GM23248 (cell line): ENCODE data around the gene OR2W1. TPM values are rescaled to one million over a fixed set of nuclear protein-coding genes. Genes with fewer than 3 reads are reported as not detected.

Experiments used
- DNase-seq: peaks from one replicate; pipeline ENCODE4 v3.0.0-alpha.2; 2015
- H2AFZ ChIP-seq: fragments of 200-600 bp; sonication (generic); 2 replicates; pipeline ENCODE4 v1.6.1; 2016; ENCODE audit warnings: antibody characterized with exemption
- H3F3A ChIP-seq: fragments of 200-600 bp; sonication (generic); 2 replicates; pipeline ENCODE4 v1.6.1; 2016; ENCODE audit warnings: mild to moderate bottlenecking, antibody characterized with exemption, mixed run types; ENCODE audit not compliant: insufficient read depth
- H3K27ac ChIP-seq: fragments of 200-600 bp; sonication (generic); 2 replicates; pipeline ENCODE4 v1.5.1; 2016; ENCODE audit warnings: mild to moderate bottlenecking
- H3K27me3 ChIP-seq: fragments of 200-600 bp; sonication (generic); replicated peaks from 2 replicates; pipeline ENCODE4 v1.6.1; 2016; ENCODE audit warnings: mild to moderate bottlenecking; ENCODE audit not compliant: insufficient read depth
- H3K36me3 ChIP-seq: fragments of 200-600 bp; sonication (generic); 2 replicates; pipeline ENCODE4 v1.6.1; 2016; ENCODE audit warnings: low read depth, mild to moderate bottlenecking
- H3K4me1 ChIP-seq: fragments of 200-600 bp; sonication (generic); 2 replicates; pipeline ENCODE4 v1.6.1; 2016; ENCODE audit warnings: mild to moderate bottlenecking; ENCODE audit not compliant: insufficient read depth
- H3K4me2 ChIP-seq: fragments of 200-600 bp; sonication (generic); one replicate; pipeline ENCODE4 v1.6.1; 2016; ENCODE audit warnings: mild to moderate bottlenecking; ENCODE audit not compliant: unreplicated experiment
- H3K4me3 ChIP-seq: fragments of 200-600 bp; sonication (generic); 2 replicates; pipeline ENCODE4 v1.5.1; 2016; ENCODE audit warnings: mild to moderate bottlenecking
- H3K79me2 ChIP-seq: fragments of 200-600 bp; sonication (generic); 2 replicates; pipeline ENCODE4 v1.6.1; 2016; ENCODE audit warnings: mild to moderate bottlenecking; ENCODE audit not compliant: insufficient read depth
- H3K9ac ChIP-seq: fragments of 200-600 bp; sonication (generic); 2 replicates; pipeline ENCODE4 v1.6.1; 2016; ENCODE audit warnings: mild to moderate bottlenecking
- H3K9me2 ChIP-seq: fragments of 200-600 bp; sonication (generic); 2 replicates; pipeline ENCODE4 v1.6.1; 2016; ENCODE audit warnings: mixed run types, mild to moderate bottlenecking, moderate library complexity; ENCODE audit not compliant: insufficient read depth
- H3K9me3 ChIP-seq: fragments of 200-600 bp; sonication (generic); one replicate; pipeline ENCODE4 v1.6.1; 2017; ENCODE audit warnings: low read depth
- H4K20me1 ChIP-seq: fragments of 200-600 bp; sonication (generic); 2 replicates; pipeline ENCODE4 v1.6.0; 2016; ENCODE audit not compliant: insufficient read depth
- EZH2 ChIP-seq: fragments of 200-600 bp; sonication (generic); IDR thresholded peaks from 2 replicates; pipeline ENCODE4 v1.6.1; 2018; ENCODE audit warnings: antibody characterized with exemption, mild to moderate bottlenecking; ENCODE audit not compliant: insufficient read depth, poor library complexity, severe bottlenecking
- EZH2phosphoT487 ChIP-seq: fragments of 200-600 bp; sonication (generic); IDR thresholded peaks from 2 replicates; pipeline ENCODE4 v1.6.1; 2018; ENCODE audit warnings: antibody characterized with exemption, moderate library complexity, mild to moderate bottlenecking, low read depth; ENCODE audit not compliant: insufficient read depth
- WGBS, 2 experiments: methylation state at CpG; one replicate each; pipeline ENCODE4 v1.1.6; 2015 to 2017; ENCODE audit warnings: low lambda C conversion rate in 2 of 2, low coverage in 1 of 2; ENCODE audit errors: missing lambda C conversion rate in 2 of 2; 5-methylcytosine and 5-hydroxymethylcytosine counted together
- in situ Hi-C: fragments of 300-500 bp; cut with MboI; formaldehyde crosslinking; loops from 2 replicates; pipeline ENCODE4 v1.15.0; 2020
- polyA plus RNA-seq: library from polyadenylated mRNA; unstranded; fragments of >200 nt; fragmentation: Nextera tagmentation; extraction: Ambion mirVana; gene quantifications from 2 replicates; pipeline ENCODE4 v1.2.1, GENCODE V29; 2016
- total RNA-seq: library from RNA; depleted of rRNA; stranded (reverse); fragments of >200 nt; shearing (Covaris generic); gene quantifications from 2 replicates; pipeline ENCODE4 v1.2.3, GENCODE V29; 2014

The OR2W1 gene
- total and polyA plus RNA-seq, 2 experiments from 2014 or later = not detected

- H3K36me3 ChIP-seq = no peaks in the 10 kb centered on the region
- H3K4me2 ChIP-seq = no peak overlapping the region
- in situ Hi-C loops = no loop called here
- H3K4me3 ChIP-seq = no peak overlapping the region
- no peak overlapping the region for H2AFZ ChIP-seq
- no peaks in the 10 kb centered on the region for H3K9me3 ChIP-seq
- no peaks in the 10 kb centered on the region for H4K20me1 ChIP-seq
- DNase-seq = no peak
- TF ChIP-seq EZH2phosphoT487 (no peak), EZH2 (no peak)
- H3K4me1 ChIP-seq = no peaks in the 10 kb centered on the region
- H3F3A ChIP-seq = no peaks in the 10 kb centered on the region
- no peaks in the 10 kb centered on the region for H3K79me2 ChIP-seq
- H3K9ac ChIP-seq = no peak overlapping the region
- no peak overlapping the region for H3K27ac ChIP-seq
- WGBS, 2 experiments = 10% methylated on average over 2 of the region's 2 CpGs
- H3K9me2 ChIP-seq = no peaks in the 10 kb centered on the region
- peaks cover 4% of the 10 kb centered on the region; the same call in 1 of the 2 replicates for H3K27me3 ChIP-seq
These were observed 18.9 kb downstream of the OR2W1 start for GRCh38 chr6:29025927-29026585.

- Histone ChIP-seq H3K9ac (no peak overlapping the region), H3K27me3 (peaks cover 4% of the 10 kb centered on the region; the same call in 1 of the 2 replicates), H3K9me3 (no peaks in the 10 kb centered on the region), H3F3A (no peaks in the 10 kb centered on the region), H4K20me1 (no peaks in the 10 kb centered on the region), H2AFZ (no peak overlapping the region), H3K4me1 (no peaks in the 10 kb centered on the region), H3K4me2 (no peak overlapping the region), H3K4me3 (no peak overlapping the region), H3K79me2 (no peaks in the 10 kb centered on the region), H3K9me2 (no peaks in the 10 kb centered on the region), H3K27ac (no peak overlapping the region), H3K36me3 (no peaks in the 10 kb centered on the region)
- TF ChIP-seq EZH2 = no peak
- no peak for TF ChIP-seq EZH2phosphoT487
- in situ Hi-C loops = no loop called here
- DNase-seq = no peak
- 19 to 21% methylated on average over 2 of the region's 2 CpGs for WGBS, 2 experiments
These were observed 23.5 kb downstream of the OR2W1 start for GRCh38 chr6:29021434-29021833.

- no peak overlapping the region for H3K4me3 ChIP-seq
- H3K9me3 ChIP-seq = no peaks in the 10 kb centered on the region
- H3K4me1 ChIP-seq = no peaks in the 10 kb centered on the region
- no peaks in the 10 kb centered on the region for H3K27me3 ChIP-seq
- H3K27ac ChIP-seq = no peak overlapping the region
- H3K4me2 ChIP-seq = no peak overlapping the region
- in situ Hi-C loops = loop anchor here (10.0 kb wide), 1 partner anchor 335 kb away; no protein-coding TSS in a partner anchor
- no peaks in the 10 kb centered on the region for H3K9me2 ChIP-seq
- no peak overlapping the region for H2AFZ ChIP-seq
- WGBS, 2 experiments = 34 to 36% methylated on average over 2 of the region's 2 CpGs
- no peak overlapping the region for H3K9ac ChIP-seq
- TF ChIP-seq EZH2 (no peak), EZH2phosphoT487 (no peak)
- H3F3A ChIP-seq = no peaks in the 10 kb centered on the region
- DNase-seq = no peak
- H3K79me2 ChIP-seq = no peaks in the 10 kb centered on the region
- no peaks in the 10 kb centered on the region for H3K36me3 ChIP-seq
- H4K20me1 ChIP-seq = no peaks in the 10 kb centered on the region
These were observed 25.3 kb downstream of the OR2W1 start for GRCh38 chr6:29019629-29020028.

GRCh38 chr6:29017428-29017802 is 27.6 kb downstream of the OR2W1 start:
- in situ Hi-C loops = loop anchor here (10.0 kb wide), 1 partner anchor 333 kb away; no protein-coding TSS in a partner anchor
- H3K4me3 ChIP-seq = no peak overlapping the region
- H3K27ac ChIP-seq = no peak overlapping the region
- H3F3A ChIP-seq = no peaks in the 10 kb centered on the region
- H3K36me3 ChIP-seq = no peaks in the 10 kb centered on the region
- H3K9ac ChIP-seq = no peak overlapping the region
- DNase-seq = no peak
- H3K4me2 ChIP-seq = no peak overlapping the region
- TF ChIP-seq EZH2phosphoT487 = no peak
- TF ChIP-seq EZH2 = no peak
- H3K9me2 ChIP-seq = no peaks in the 10 kb centered on the region
- H2AFZ ChIP-seq = no peak overlapping the region
- no peaks in the 10 kb centered on the region for H3K9me3 ChIP-seq
- H3K27me3 ChIP-seq = 0 out of 2 replicates have a peak, but pooled peaks cover 3% of the 10 kb centered on the region
- no peaks in the 10 kb centered on the region for H4K20me1 ChIP-seq
- no peaks in the 10 kb centered on the region for H3K4me1 ChIP-seq
- H3K79me2 ChIP-seq = no peaks in the 10 kb centered on the region
- WGBS, 2 experiments = 15 to 19% methylated on average over 3 of the region's 3 CpGs
